Measurements from ENCODE around the gene LYPD6B. TPM values are rescaled to one million over a fixed set of nuclear protein-coding genes. Genes with fewer than 3 reads are reported as not detected.

The LYPD6B gene
- total RNA-seq, 4 donors from 2014 or later = 0.49 to 0.54 TPM; not detected in 2

- ATAC-seq = no peak
- Histone ChIP-seq H3K27me3 (no peaks in the 10 kb centered on the region), H3K9me3 (no peaks in the 10 kb centered on the region), H3K36me3 (no peaks in the 10 kb centered on the region), H3K4me3 (no peak overlapping the region), H3K27ac (no peak overlapping the region), H3K4me1 (no peaks in the 10 kb centered on the region)
- WGBS, 2 donors (ENCODE audit: low coverage in 1 of 2) = 77 to 80% methylated on average over 5 of the region's 5 CpGs
- TF ChIP-seq POLR2AphosphoS5 (IDR thresholded peaks at IDR 0.05) (no peak), EP300 (IDR thresholded peaks at IDR 0.05) (no peak), POLR2A (IDR thresholded peaks at IDR 0.05) (no peak)
- TF ChIP-seq, protein P1, sequence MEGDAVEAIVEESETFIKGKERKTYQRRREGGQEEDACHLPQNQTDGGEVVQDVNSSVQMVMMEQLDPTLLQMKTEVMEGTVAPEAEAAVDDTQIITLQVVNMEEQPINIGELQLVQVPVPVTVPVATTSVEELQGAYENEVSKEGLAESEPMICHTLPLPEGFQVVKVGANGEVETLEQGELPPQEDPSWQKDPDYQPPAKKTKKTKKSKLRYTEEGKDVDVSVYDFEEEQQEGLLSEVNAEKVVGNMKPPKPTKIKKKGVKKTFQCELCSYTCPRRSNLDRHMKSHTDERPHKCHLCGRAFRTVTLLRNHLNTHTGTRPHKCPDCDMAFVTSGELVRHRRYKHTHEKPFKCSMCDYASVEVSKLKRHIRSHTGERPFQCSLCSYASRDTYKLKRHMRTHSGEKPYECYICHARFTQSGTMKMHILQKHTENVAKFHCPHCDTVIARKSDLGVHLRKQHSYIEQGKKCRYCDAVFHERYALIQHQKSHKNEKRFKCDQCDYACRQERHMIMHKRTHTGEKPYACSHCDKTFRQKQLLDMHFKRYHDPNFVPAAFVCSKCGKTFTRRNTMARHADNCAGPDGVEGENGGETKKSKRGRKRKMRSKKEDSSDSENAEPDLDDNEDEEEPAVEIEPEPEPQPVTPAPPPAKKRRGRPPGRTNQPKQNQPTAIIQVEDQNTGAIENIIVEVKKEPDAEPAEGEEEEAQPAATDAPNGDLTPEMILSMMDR (IDR thresholded peaks at IDR 0.05) = no peak
These were observed 95.9 kb downstream of the LYPD6B start for GRCh38 chr2:149134335-149134923.

DNA sequence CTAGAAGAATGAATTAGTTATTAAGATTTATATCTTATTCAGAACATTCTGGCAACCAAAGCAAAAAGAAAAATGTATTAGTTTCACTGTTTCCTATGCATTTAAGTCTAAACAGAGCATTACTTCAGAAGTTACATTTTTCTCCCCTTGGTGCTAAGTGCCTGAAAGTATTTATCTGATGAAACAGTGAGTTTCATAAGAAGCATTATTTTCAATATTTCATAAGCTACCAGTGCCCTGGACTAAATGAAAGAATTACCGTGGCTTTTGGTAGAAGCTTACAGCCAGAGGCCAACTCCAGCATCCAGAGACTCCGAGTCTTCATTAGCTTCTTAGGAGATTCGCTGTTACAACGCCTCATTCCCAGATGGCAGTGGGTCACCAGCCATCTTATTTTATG, 97.6 kb downstream of the LYPD6B start:
- no peak for TF ChIP-seq EP300 (IDR thresholded peaks at IDR 0.05)
- TF ChIP-seq POLR2AphosphoS5 (IDR thresholded peaks at IDR 0.05) = no peak
- TF ChIP-seq, protein P1 (IDR thresholded peaks at IDR 0.05) = no peak
- TF ChIP-seq POLR2A (IDR thresholded peaks at IDR 0.05) = no peak
- ATAC-seq = no peak
- no peak overlapping the region for H3K4me3 ChIP-seq
- no peaks in the 10 kb centered on the region for H3K9me3 ChIP-seq
- no peaks in the 10 kb centered on the region for H3K36me3 ChIP-seq
- H3K4me1 ChIP-seq = no peaks in the 10 kb centered on the region
- 87 to 92% methylated on average over 4 of the region's 4 CpGs for WGBS, 2 donors (ENCODE audit: low coverage in 1 of 2)
- H3K27me3 ChIP-seq = no peaks in the 10 kb centered on the region
- H3K27ac ChIP-seq = no peak overlapping the region

GRCh38 chr2:149141046-149141445, 102.5 kb downstream of the LYPD6B start:
- TF ChIP-seq EP300 (IDR thresholded peaks at IDR 0.05) = no peak
- TF ChIP-seq POLR2A (IDR thresholded peaks at IDR 0.05) = no peak
- TF ChIP-seq POLR2AphosphoS5 (IDR thresholded peaks at IDR 0.05) = no peak
- TF ChIP-seq, protein P1 (IDR thresholded peaks at IDR 0.05) = no peak
- Histone ChIP-seq H3K4me1 (no peaks in the 10 kb centered on the region), H3K27ac (no peak overlapping the region), H3K36me3 (no peaks in the 10 kb centered on the region), H3K27me3 (no peaks in the 10 kb centered on the region), H3K4me3 (no peak overlapping the region), H3K9me3 (no peaks in the 10 kb centered on the region)
- no peak for ATAC-seq
- WGBS, 2 donors (ENCODE audit: low coverage in 1 of 2) = 67 to 85% methylated on average over 3 to 5 of the region's 5 CpGs

DNA sequence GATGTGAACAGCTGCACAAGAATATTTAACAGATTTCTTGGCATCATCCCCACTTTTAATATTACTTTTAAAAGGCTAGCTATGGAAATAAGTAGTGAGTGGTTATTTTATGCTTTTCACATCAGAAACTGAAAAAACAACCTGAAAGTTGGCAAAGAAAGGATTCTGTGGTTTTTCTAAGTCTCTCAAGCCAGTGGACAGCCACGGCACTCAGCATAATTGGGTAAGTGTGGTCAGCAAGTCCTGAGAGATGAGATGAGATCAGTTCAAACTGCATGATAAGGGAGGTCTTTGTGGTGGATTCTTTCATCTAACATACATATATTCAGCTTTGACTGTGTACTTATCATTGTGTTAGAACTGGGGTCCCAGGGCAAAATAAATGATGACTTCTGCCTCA, 105.2 kb downstream of the LYPD6B start:
- ATAC-seq = no peak
- H3K9me3 ChIP-seq = no peaks in the 10 kb centered on the region
- 75 to 100% methylated on average over 1 of the region's 1 CpG for WGBS, 2 donors (ENCODE audit: low coverage in 1 of 2)
- TF ChIP-seq POLR2AphosphoS5 (IDR thresholded peaks at IDR 0.05) = no peak
- no peak for TF ChIP-seq POLR2A (IDR thresholded peaks at IDR 0.05)
- TF ChIP-seq EP300 (IDR thresholded peaks at IDR 0.05) = no peak
- TF ChIP-seq, protein P1 (IDR thresholded peaks at IDR 0.05) = no peak
- no peak overlapping the region for H3K27ac ChIP-seq
- no peaks in the 10 kb centered on the region for H3K36me3 ChIP-seq
- no peaks in the 10 kb centered on the region for H3K27me3 ChIP-seq
- no peaks in the 10 kb centered on the region for H3K4me1 ChIP-seq
- no peak overlapping the region for H3K4me3 ChIP-seq

All from gastroesophageal sphincter (tissue), 4 donors.